Endothelial cell of umbilical vein (primary cell): ENCODE measurements around the gene SH3PXD2A. TPM values are rescaled to one million over a fixed set of nuclear protein-coding genes. Genes with fewer than 3 reads are reported as not detected.

Experiments used
- BruUV-seq: library from RNA; stranded (reverse); fragments of 400-500 nt; replicated peaks from 2 replicates; lab custom pipeline; 2021; lab: Mats Ljungman, UMichigan
- CTCF ChIA-PET: fragments of 300-600, 350-600 bp; sonication (Branson Sonifier 250); formaldehyde crosslinking; loops from one replicate; lab custom pipeline; 2021; ENCODE audit warnings: antibody characterized with exemption, inconsistent platforms; lab: Charles Lee
- POLR2A ChIA-PET: fragments of 300-600, 350-600 bp; sonication (Branson Sonifier 250); formaldehyde crosslinking; loops from one replicate; lab custom pipeline; 2021; ENCODE audit warnings: antibody characterized with exemption, inconsistent platforms; lab: Charles Lee
- DNase-seq: peaks from one replicate; pipeline ENCODE4 v3.0.0-alpha.2; 2011; ENCODE audit warnings: low read depth, low spot score
- FAIRE-seq: peaks from 2 replicates; lab custom pipeline; 2011; peaks lifted over from hg19 to GRCh38; lab: Jason Lieb, UNC
- H2AFZ ChIP-seq: 2 replicates; pipeline ENCODE4 v1.6.0; 2012; ENCODE audit warnings: low read depth, low read length, control low read depth, inconsistent platforms
- H3K27ac ChIP-seq: 2 replicates; pipeline ENCODE4 v1.5.1; 2011; ENCODE audit warnings: low read depth, mild to moderate bottlenecking, control low read depth, low read length, moderate library complexity; ENCODE audit not compliant: insufficient read depth
- H3K27me3 ChIP-seq, 2 experiments: 2 replicates each; pipeline versions ENCODE4 v1.6.0 to v1.6.1; 2011; ENCODE audit warnings: low read length in 2 of 2, mixed read lengths in 1 of 2; ENCODE audit not compliant: control insufficient read depth in 2 of 2, insufficient read depth in 2 of 2
- H3K36me3 ChIP-seq, 2 experiments: 2 replicates in 1 of 2; 3 replicates in 1 of 2; pipeline ENCODE4 v1.5.1; 2011; ENCODE audit warnings: low read length in 2 of 2, mild to moderate bottlenecking in 1 of 2, moderate library complexity in 1 of 2; ENCODE audit not compliant: control insufficient read depth in 2 of 2, insufficient read depth in 2 of 2; ENCODE audit errors: extremely low read depth in 1 of 2
- H3K4me1 ChIP-seq: 3 replicates; pipeline ENCODE4 v1.5.1; 2011; ENCODE audit warnings: mild to moderate bottlenecking, low read length; ENCODE audit not compliant: control insufficient read depth, insufficient read depth; ENCODE audit errors: extremely low read depth
- H3K4me2 ChIP-seq: 2 replicates; pipeline ENCODE4 v1.6.1; 2011; ENCODE audit warnings: low read length, control low read depth, mixed read lengths; ENCODE audit not compliant: insufficient read depth
- H3K4me3 ChIP-seq, 3 experiments: fragments of 200-600 bp in 1 of 3; sonication (generic), shearing (Covaris generic) in 1 of 3; replicated peaks in 1 of 3; 2 replicates each; pipeline ENCODE4 v1.5.1; 2011 to 2016; ENCODE audit warnings: control low read depth in 3 of 3, low read length in 3 of 3, mild to moderate bottlenecking in 2 of 3, inconsistent platforms in 1 of 3, low read depth in 1 of 3, moderate library complexity in 1 of 3; ENCODE audit not compliant: insufficient read depth in 1 of 3
- H3K79me2 ChIP-seq: 2 replicates; pipeline ENCODE4 v1.6.0; 2012; ENCODE audit warnings: low read length, inconsistent platforms; ENCODE audit not compliant: control insufficient read depth, insufficient read depth
- H3K9ac ChIP-seq: replicated peaks from 2 replicates; pipeline ENCODE3; 2011; ENCODE audit warnings: low read length, control low read depth; ENCODE audit not compliant: insufficient read depth; ENCODE audit errors: extremely low read depth
- H3K9me1 ChIP-seq: replicated peaks from 3 replicates; pipeline ENCODE4 v1.6.0; 2011; ENCODE audit warnings: mild to moderate bottlenecking, low read length; ENCODE audit not compliant: control insufficient read depth, insufficient read depth; ENCODE audit errors: extremely low read depth
- H3K9me3 ChIP-seq: replicated peaks from 2 replicates; pipeline ENCODE4 v1.5.1; 2012; ENCODE audit warnings: low read length, inconsistent platforms; ENCODE audit not compliant: control insufficient read depth, insufficient read depth
- H4K20me1 ChIP-seq: replicated peaks from 2 replicates; pipeline ENCODE3; 2011; ENCODE audit warnings: mild to moderate bottlenecking, low read length; ENCODE audit not compliant: control insufficient read depth, insufficient read depth; ENCODE audit errors: extremely low read depth
- CTCF ChIP-seq, 2 donors: IDR thresholded peaks; 1 replicate in 1 of 2; 2 replicates in 1 of 2; pipeline ENCODE4 v1.5.1; 2011; ENCODE audit warnings: low read length in 2 of 2, mild to moderate bottlenecking in 2 of 2, moderate library complexity in 2 of 2, control low read depth in 1 of 2, inconsistent platforms in 1 of 2, low read depth in 1 of 2; ENCODE audit not compliant: insufficient read depth in 1 of 2; ENCODE audit errors: extremely low read depth in 1 of 2
- EZH2 ChIP-seq: IDR thresholded peaks from 2 replicates; pipeline ENCODE4 v1.6.1; 2012; ENCODE audit warnings: borderline replicate concordance, low read depth, mild to moderate bottlenecking, moderate library complexity, low read length, inconsistent platforms; ENCODE audit not compliant: severe bottlenecking
- FOS ChIP-seq: IDR thresholded peaks from 2 replicates; pipeline ENCODE4 v1.6.1; 2011; ENCODE audit warnings: mild to moderate bottlenecking, low read length, moderate library complexity, borderline replicate concordance; ENCODE audit not compliant: insufficient read depth
- GATA2 ChIP-seq: IDR thresholded peaks from 2 replicates; pipeline ENCODE4 v1.7.0; 2011; ENCODE audit warnings: low read depth, mild to moderate bottlenecking, moderate library complexity, mixed read lengths, low read length; ENCODE audit not compliant: insufficient read length, insufficient read depth
- JUN ChIP-seq: IDR thresholded peaks from 2 replicates; pipeline ENCODE4 v1.6.1; 2011; ENCODE audit warnings: borderline replicate concordance, low read depth; ENCODE audit not compliant: insufficient read length, insufficient read depth
- MAX ChIP-seq: IDR thresholded peaks from 2 replicates; pipeline ENCODE4 v1.6.1; 2011; ENCODE audit not compliant: insufficient read depth, insufficient read length
- MYC ChIP-seq: IDR thresholded peaks from one replicate; pipeline ENCODE4 v1.6.1; 2011; ENCODE audit warnings: mild to moderate bottlenecking, low read depth, low read length
- POLR2A ChIP-seq: IDR thresholded peaks from 2 replicates; pipeline ENCODE4 v1.6.1; 2012; ENCODE audit warnings: low read depth, mild to moderate bottlenecking, control low read depth, low read length
- POLR2AphosphoS5 ChIP-seq: IDR thresholded peaks from 2 replicates; pipeline ENCODE4 v1.6.1; 2012; ENCODE audit warnings: low read depth, mild to moderate bottlenecking, control low read depth, low read length, moderate library complexity; ENCODE audit not compliant: insufficient read depth
- dilution Hi-C: fragments of 300-500 bp; cut with MboI; formaldehyde crosslinking; loops from one replicate; pipeline ENCODE4 v1.15.0; 2019; ENCODE audit warnings: low sequenced_read_pairs; ENCODE audit not compliant: extremely low pct_ligation_motif_present
- intact Hi-C: fragments of 100-400 bp; cut with micrococcal nuclease; formaldehyde crosslinking; loops from one replicate; pipeline ENCODE4 v1.10.0; 2022
- polyA plus RNA-seq, 4 experiments: library from polyadenylated mRNA; depleted of rRNA in 3 of 4; stranded (reverse) in 3 of 4; unstranded in 1 of 4; fragments of >200 nt; gene quantifications; 2 replicates each; pipeline versions ENCODE4 v1.2.1 to v1.2.3, GENCODE V29; 2011 to 2012; ENCODE audit warnings: missing spikeins in 1 of 4
- total RNA-seq: library from RNA; stranded (reverse); gene quantifications from 2 replicates; pipeline ENCODE4 v1.2.3, GENCODE V29; 2021

Gene SH3PXD2A
- total and polyA plus RNA-seq, 2 donors (not counting 3 experiments of a cell fraction or from before 2014, with no cell fraction given) = 1.4 to 5.1 TPM

GRCh38 chr10:103709341-103709920, 145.9 kb downstream of the SH3PXD2A start:
- no peak overlapping the region for H3K4me2 ChIP-seq
- POLR2A ChIA-PET = no interaction called here
- peaks cover 2% of the 10 kb centered on the region for H3K4me1 ChIP-seq
- dilution Hi-C loops (loop anchor here (25.0 kb wide), 1 partner anchor 153 kb away; the partner anchor contains the start of gene SH3PXD2A), intact Hi-C loops (no loop called here)
- no peaks in the 10 kb centered on the region for H3K36me3 ChIP-seq
- FAIRE-seq (peak; percentile 72), DNase-seq (peak; percentile 21)
- no peak overlapping the region for H3K27ac ChIP-seq
- H3K4me3 ChIP-seq = no peak overlapping the region
- H2AFZ ChIP-seq = no peak overlapping the region
- TF ChIP-seq MAX = no peak
- no TSS peak for BruUV-seq
- H3K9me3 ChIP-seq = no peaks in the 10 kb centered on the region
- no peaks in the 10 kb centered on the region for H3K79me2 ChIP-seq
- H4K20me1 ChIP-seq = no peaks in the 10 kb centered on the region
- H3K27me3 ChIP-seq = no peaks in the 10 kb centered on the region
- H3K9ac ChIP-seq = no peak overlapping the region
- no peaks in the 10 kb centered on the region for H3K9me1 ChIP-seq
- CTCF ChIA-PET = interaction anchor here (1.0 to 3.1 kb wide), 5 partner anchors 11 to 142 kb away, joined by 3 to 11 read pairs (median 4); no protein-coding TSS in a partner anchor

GRCh38 chr10:103708627-103709288, 146.6 kb downstream of the SH3PXD2A start:
- POLR2A ChIA-PET = no interaction called here
- Histone ChIP-seq H3K79me2 (no peaks in the 10 kb centered on the region), H2AFZ (no peak overlapping the region), H3K4me1 (peaks cover 2% of the 10 kb centered on the region), H3K4me3 (no peak overlapping the region), H4K20me1 (no peaks in the 10 kb centered on the region), H3K27ac (no peak overlapping the region), H3K27me3 (no peaks in the 10 kb centered on the region), H3K9me3 (no peaks in the 10 kb centered on the region), H3K4me2 (no peak overlapping the region), H3K9ac (no peak overlapping the region), H3K36me3 (no peaks in the 10 kb centered on the region), H3K9me1 (no peaks in the 10 kb centered on the region)
- intact Hi-C loops = no loop called here
- no peak for DNase-seq
- CTCF ChIA-PET = interaction anchor here (1.0 to 3.1 kb wide), 5 partner anchors 10 to 143 kb away, joined by 3 to 11 read pairs (median 4); no protein-coding TSS in a partner anchor
- no peak for FAIRE-seq
- dilution Hi-C loops = loop anchor here (25.0 kb wide), 1 partner anchor 154 kb away; the partner anchor contains the start of gene SH3PXD2A
- no TSS peak for BruUV-seq
- TF ChIP-seq POLR2AphosphoS5 (no peak), MAX (no peak), EZH2 (no peak), JUN (no peak), POLR2A (no peak), FOS (no peak), MYC (no peak), GATA2 (no peak), CTCF (IDR thresholded peaks at IDR 0.05; ENCODE audit: extremely low read depth in 1 of 2, insufficient read depth in 1 of 2, low read depth in 1 of 2, low read length in 2 of 2) (no peak)
